H9 (cell line): Measurements from ENCODE around the gene CYB5RL. TPM values are rescaled to one million over a fixed set of nuclear protein-coding genes. Genes with fewer than 3 reads are reported as not detected.

ENCODE experiments used
- DNase-seq: peaks from one replicate; pipeline ENCODE4 v3.0.0-alpha.2; 2017
- H2AFZ ChIP-seq: one replicate; pipeline ENCODE4 v1.6.1; 2013; ENCODE audit warnings: mild to moderate bottlenecking, low read length, control low read depth, moderate library complexity
- H2AK5ac ChIP-seq: 2 replicates; pipeline ENCODE4 v1.6.1; 2013; ENCODE audit warnings: low read length, control low read depth, mixed read lengths; ENCODE audit not compliant: insufficient read length
- H2BK120ac ChIP-seq: one replicate; pipeline ENCODE4 v1.6.1; 2013; ENCODE audit warnings: low read depth, mild to moderate bottlenecking, low read length, control low read depth, inconsistent platforms; ENCODE audit not compliant: poor library complexity, severe bottlenecking
- H2BK12ac ChIP-seq: 2 replicates; pipeline ENCODE4 v1.6.1; 2013; ENCODE audit warnings: low read length, control low read depth, mixed read lengths, low read depth; ENCODE audit not compliant: insufficient read length
- H2BK15ac ChIP-seq: 2 replicates; pipeline ENCODE4 v1.6.1; 2013; ENCODE audit warnings: low read depth, low read length, control low read depth
- H2BK20ac ChIP-seq: one replicate; pipeline ENCODE4 v1.6.1; 2013; ENCODE audit warnings: low read depth, mild to moderate bottlenecking, low read length, control low read depth, inconsistent platforms; ENCODE audit not compliant: poor library complexity, severe bottlenecking
- H2BK5ac ChIP-seq: 2 replicates; pipeline ENCODE4 v1.6.1; 2013; ENCODE audit warnings: low read length, control low read depth, mixed read lengths; ENCODE audit not compliant: insufficient read length
- H3K14ac ChIP-seq: 2 replicates; pipeline ENCODE4 v1.6.1; 2013; ENCODE audit warnings: low read length, control low read depth; ENCODE audit not compliant: insufficient read depth
- H3K18ac ChIP-seq: 2 replicates; pipeline ENCODE4 v1.6.1; 2013; ENCODE audit warnings: low read depth, mild to moderate bottlenecking, mixed read lengths, low read length, control low read depth; ENCODE audit not compliant: insufficient read length
- H3K23ac ChIP-seq: 2 replicates; pipeline ENCODE4 v1.6.1; 2013; ENCODE audit warnings: low read length, control low read depth, mixed read lengths, low read depth; ENCODE audit not compliant: insufficient read length
- H3K23me2 ChIP-seq: 2 replicates; pipeline ENCODE4 v1.6.1; 2013; ENCODE audit warnings: low read depth, mild to moderate bottlenecking, mixed read lengths, low read length, control low read depth; ENCODE audit not compliant: insufficient read length, poor library complexity, severe bottlenecking
- H3K27ac ChIP-seq: 2 replicates; pipeline ENCODE4 v1.5.1; 2013; ENCODE audit warnings: low read length, control low read depth, mixed read lengths, low read depth; ENCODE audit not compliant: insufficient read length
- H3K27me3 ChIP-seq: 2 replicates; pipeline ENCODE4 v1.6.1; 2013; ENCODE audit warnings: low read length, control low read depth, inconsistent platforms; ENCODE audit not compliant: insufficient read depth
- H3K4ac ChIP-seq: 2 replicates; pipeline ENCODE4 v1.6.1; 2013; ENCODE audit warnings: low read depth, mild to moderate bottlenecking, control low read depth, inconsistent platforms, low read length, moderate library complexity
- H3K4me1 ChIP-seq: 2 replicates; pipeline ENCODE4 v1.6.1; 2013; ENCODE audit warnings: low read length, control low read depth, inconsistent platforms; ENCODE audit not compliant: insufficient read depth
- H3K4me2 ChIP-seq: 2 replicates; pipeline ENCODE4 v1.6.1; 2013; ENCODE audit warnings: low read length, control low read depth, mixed read lengths; ENCODE audit not compliant: insufficient read length, insufficient read depth
- H3K56ac ChIP-seq: 2 replicates; pipeline ENCODE4 v1.6.1; 2013; ENCODE audit warnings: low read depth, mild to moderate bottlenecking, mixed read lengths, low read length, control low read depth; ENCODE audit not compliant: insufficient read length
- H3K79me1 ChIP-seq: 2 replicates; pipeline ENCODE4 v1.6.1; 2013; ENCODE audit warnings: low read depth, mild to moderate bottlenecking, moderate library complexity, low read length, control low read depth, inconsistent platforms; ENCODE audit not compliant: insufficient read depth, poor library complexity, severe bottlenecking
- H3K79me2 ChIP-seq: 2 replicates; pipeline ENCODE4 v1.6.1; 2013; ENCODE audit warnings: low read length, control low read depth, inconsistent platforms; ENCODE audit not compliant: insufficient read depth
- H3K9ac ChIP-seq: 2 replicates; pipeline ENCODE4 v1.6.1; 2013; ENCODE audit warnings: low read length, control low read depth, mixed read lengths; ENCODE audit not compliant: insufficient read length; ENCODE audit errors: extremely low read depth
- H3K9me3 ChIP-seq: one replicate; pipeline ENCODE4 v1.6.1; 2013; ENCODE audit warnings: low read depth, low read length, inconsistent platforms; ENCODE audit not compliant: control insufficient read depth
- H3T11ph ChIP-seq: one replicate; pipeline ENCODE4 v1.6.1; 2013; ENCODE audit warnings: mild to moderate bottlenecking, low read length, control low read depth, inconsistent platforms
- H4K20me1 ChIP-seq: one replicate; pipeline ENCODE4 v1.6.1; 2013; ENCODE audit not compliant: control insufficient read depth, insufficient read length, insufficient read depth
- H4K5ac ChIP-seq: 2 replicates; pipeline ENCODE4 v1.6.1; 2013; ENCODE audit warnings: low read depth, mild to moderate bottlenecking, mixed read lengths, low read length, control low read depth; ENCODE audit not compliant: insufficient read length
- H4K8ac ChIP-seq: replicated peaks from 2 replicates; pipeline ENCODE4 v1.6.1; 2013; ENCODE audit warnings: low read length, control low read depth, mixed read lengths, low read depth; ENCODE audit not compliant: insufficient read length
- H4K91ac ChIP-seq: 2 replicates; pipeline ENCODE4 v1.6.1; 2013; ENCODE audit warnings: low read depth, mild to moderate bottlenecking, moderate library complexity, mixed read lengths, low read length, control low read depth; ENCODE audit not compliant: insufficient read length
- H3K27ac Mint-ChIP-seq, 3 experiments: 2 replicates in 2 of 3; 3 replicates in 1 of 3; pipeline ENCODE4 v1.8.0; 2020 to 2021; ENCODE audit warnings: mixed read lengths in 3 of 3, mild to moderate bottlenecking in 1 of 3, moderate library complexity in 1 of 3
- H3K27me3 Mint-ChIP-seq: 2 replicates; pipeline ENCODE4 v1.8.0; 2021; ENCODE audit warnings: low read depth, mild to moderate bottlenecking, moderate library complexity, mixed read lengths
- H3K36me3 Mint-ChIP-seq, 3 experiments: 2 replicates in 2 of 3; 3 replicates in 1 of 3; pipeline ENCODE4 v1.8.0; 2020 to 2021; ENCODE audit warnings: low read depth in 3 of 3, mixed read lengths in 3 of 3; ENCODE audit not compliant: insufficient read depth in 1 of 3
- H3K4me1 Mint-ChIP-seq, 2 experiments: 2 replicates each; pipeline ENCODE4 v1.8.0; 2020; ENCODE audit warnings: mixed read lengths in 2 of 2
- H3K4me3 Mint-ChIP-seq, 2 experiments: 2 replicates in 1 of 2; 3 replicates in 1 of 2; pipeline ENCODE4 v1.8.0; 2020 to 2021; ENCODE audit warnings: mild to moderate bottlenecking in 2 of 2, mixed read lengths in 2 of 2, moderate library complexity in 1 of 2
- H3K9me3 Mint-ChIP-seq, 2 experiments: 2 replicates in 1 of 2; 3 replicates in 1 of 2; pipeline ENCODE4 v1.8.0; 2020; ENCODE audit warnings: mild to moderate bottlenecking in 2 of 2, mixed read lengths in 2 of 2, moderate library complexity in 1 of 2
- WGBS: extraction: QIAGEN DNeasy Blood & Tissue Kit; methylation state at CpG from one replicate; pipeline ENCODE4 v1.1.7; 2013; ENCODE audit warnings: missing lambda C conversion rate, low lambda C conversion rate, mixed read lengths; ENCODE audit not compliant: insufficient read length; ENCODE audit errors: extremely low coverage; 5-methylcytosine and 5-hydroxymethylcytosine counted together
- total RNA-seq: library from RNA; stranded (reverse); gene quantifications from 2 replicates; pipeline ENCODE4 v1.2.1, GENCODE V29; 2021
- TF ChIP-seq, protein P1 (sequence below): fragments of 200-600 bp; sonication (generic); conservative IDR thresholded peaks from 3 replicates; pipeline ENCODE4 v1.8.0; 2021; ENCODE audit warnings: antibody characterized with exemption, mild to moderate bottlenecking

The CYB5RL gene
- total RNA-seq, 1 experiment from 2014 or later: 12.6 TPM

GRCh38 chr1:54180701-54181360 lies 19.0 kb downstream of the CYB5RL start:
- no peak for DNase-seq
- Histone ChIP-seq H3K56ac (no peak overlapping the region), H3K27me3 (no peaks in the 10 kb centered on the region), H3K23me2 (no peaks in the 10 kb centered on the region), H2BK20ac (no peak overlapping the region), H3K14ac (no peak overlapping the region), H2BK120ac (no peak overlapping the region), H3K23ac (no peak overlapping the region), H4K91ac (no peak overlapping the region), H2BK12ac (no peak overlapping the region), H3T11ph (no peak overlapping the region), H3K4me2 (no peak overlapping the region), H3K18ac (no peak overlapping the region), H3K4ac (no peak overlapping the region), H3K79me2 (no peaks in the 10 kb centered on the region), H2BK5ac (no peak overlapping the region), H2BK15ac (no peak overlapping the region), H4K5ac (no peak overlapping the region), H4K20me1 (no peaks in the 10 kb centered on the region), H2AFZ (no peak overlapping the region), H3K79me1 (no peaks in the 10 kb centered on the region), H4K8ac (no peak overlapping the region), H3K4me1 (no peaks in the 10 kb centered on the region), H2AK5ac (no peak overlapping the region), H3K9me3 (no peaks in the 10 kb centered on the region), H3K9ac (no peak overlapping the region), H3K27ac (no peak overlapping the region)
- H3K9me3 Mint-ChIP-seq: no peaks in the 10 kb centered on the region; a peak in 1 of 5 replicates
- no peak overlapping the region for H3K4me3 Mint-ChIP-seq
- peaks cover 2% of the 10 kb centered on the region; the same call in 1 of the 2 replicates for H3K27me3 Mint-ChIP-seq
- peaks cover 3 to 7% (median 4%) of the 10 kb centered on the region in 3 experiments; a peak in 6 of 7 replicates for H3K36me3 Mint-ChIP-seq
- peak overlapping the region in 2 of 3 experiments; percentile 68 to 82; a peak in 3 of 7 replicates for H3K27ac Mint-ChIP-seq
- no CpG with 5 or more reads among the region's 5 CpGs for WGBS
- TF ChIP-seq, protein P1, sequence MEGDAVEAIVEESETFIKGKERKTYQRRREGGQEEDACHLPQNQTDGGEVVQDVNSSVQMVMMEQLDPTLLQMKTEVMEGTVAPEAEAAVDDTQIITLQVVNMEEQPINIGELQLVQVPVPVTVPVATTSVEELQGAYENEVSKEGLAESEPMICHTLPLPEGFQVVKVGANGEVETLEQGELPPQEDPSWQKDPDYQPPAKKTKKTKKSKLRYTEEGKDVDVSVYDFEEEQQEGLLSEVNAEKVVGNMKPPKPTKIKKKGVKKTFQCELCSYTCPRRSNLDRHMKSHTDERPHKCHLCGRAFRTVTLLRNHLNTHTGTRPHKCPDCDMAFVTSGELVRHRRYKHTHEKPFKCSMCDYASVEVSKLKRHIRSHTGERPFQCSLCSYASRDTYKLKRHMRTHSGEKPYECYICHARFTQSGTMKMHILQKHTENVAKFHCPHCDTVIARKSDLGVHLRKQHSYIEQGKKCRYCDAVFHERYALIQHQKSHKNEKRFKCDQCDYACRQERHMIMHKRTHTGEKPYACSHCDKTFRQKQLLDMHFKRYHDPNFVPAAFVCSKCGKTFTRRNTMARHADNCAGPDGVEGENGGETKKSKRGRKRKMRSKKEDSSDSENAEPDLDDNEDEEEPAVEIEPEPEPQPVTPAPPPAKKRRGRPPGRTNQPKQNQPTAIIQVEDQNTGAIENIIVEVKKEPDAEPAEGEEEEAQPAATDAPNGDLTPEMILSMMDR: no peak
- H3K4me1 Mint-ChIP-seq: peaks cover 2% of the 10 kb centered on the region in 2 experiments
